ENCODE measurements around the gene AMIGO3.
"Not testable (repeated sequence)": the region's sequence is repeated elsewhere in the genome, so short reads cannot be mapped to it uniquely, and the experiment has no call there.

Gene AMIGO3

GRCh38 chr3:49719214-49719884 is at the start of gene AMIGO3:
Gene AMIGO3, minus strand, starts transcription at chr3:49719684. Its CDS starts 219 bp downstream, at chr3:49719465.
- DNase-seq (ENCODE audit: low spot score): peak; percentile 98

- no peak for DNase-seq (ENCODE audit: low spot score)
Measured at GRCh38 chr3:49763981-49764380, 44.5 kb upstream of the AMIGO3 start.

- DNase-seq (ENCODE audit: low spot score): no peak
Measured at GRCh38 chr3:49761661-49762060, 42.2 kb upstream of the AMIGO3 start.

- no peak for DNase-seq (ENCODE audit: low spot score)
Measured at GRCh38 chr3:49759226-49759625, 39.7 kb upstream of the AMIGO3 start.

- no peak for DNase-seq (ENCODE audit: low spot score)
Measured at GRCh38 chr3:49757197-49757596, 37.7 kb upstream of the AMIGO3 start.

- DNase-seq (ENCODE audit: low spot score): no peak
Measured at GRCh38 chr3:49756036-49756435, 36.6 kb upstream of the AMIGO3 start.

GRCh38 chr3:49754536-49754935 is 35.1 kb upstream of the AMIGO3 start:
- no peak for DNase-seq (ENCODE audit: low spot score)

GRCh38 chr3:49751501-49751900 is 32.0 kb upstream of the AMIGO3 start:
- no peak for DNase-seq (ENCODE audit: low spot score)

GRCh38 chr3:49750056-49750455 is 30.6 kb upstream of the AMIGO3 start:
- DNase-seq (ENCODE audit: low spot score): no peak

GRCh38 chr3:49748874-49749273 is 29.4 kb upstream of the AMIGO3 start:
- DNase-seq (ENCODE audit: low spot score): not testable (repeated sequence)

GRCh38 chr3:49747792-49748480 is 28.5 kb upstream of the AMIGO3 start:
- peak; percentile 17 for DNase-seq (ENCODE audit: low spot score)

GRCh38 chr3:49745986-49746385 is 26.5 kb upstream of the AMIGO3 start:
- no peak for DNase-seq (ENCODE audit: low spot score)

GRCh38 chr3:49740427-49740826 is 20.9 kb upstream of the AMIGO3 start:
- no peak for DNase-seq (ENCODE audit: low spot score)

- no peak for DNase-seq (ENCODE audit: low spot score)
Measured at GRCh38 chr3:49738067-49738713, 18.7 kb upstream of the AMIGO3 start.

GRCh38 chr3:49734752-49735151 is 15.3 kb upstream of the AMIGO3 start:
- DNase-seq (ENCODE audit: low spot score): no peak

GRCh38 chr3:49733551-49733950 is 14.1 kb upstream of the AMIGO3 start:
- no peak for DNase-seq (ENCODE audit: low spot score)

- DNase-seq (ENCODE audit: low spot score): no peak
Measured at GRCh38 chr3:49732597-49732996, 13.1 kb upstream of the AMIGO3 start.

- DNase-seq (ENCODE audit: low spot score): no peak
Measured at GRCh38 chr3:49729966-49730609, 10.6 kb upstream of the AMIGO3 start.

- DNase-seq (ENCODE audit: low spot score): no peak
Measured at GRCh38 chr3:49727924-49728361, 8.5 kb upstream of the AMIGO3 start.

- DNase-seq (ENCODE audit: low spot score): no peak
Measured at GRCh38 chr3:49727154-49727923, 7.9 kb upstream of the AMIGO3 start.

GRCh38 chr3:49725906-49726681 is 6.6 kb upstream of the AMIGO3 start:
- no peak for DNase-seq (ENCODE audit: low spot score)
